Kidney epithelial cell (primary cell): ENCODE measurements around the gene BFSP1. TPM values are rescaled to one million over a fixed set of nuclear protein-coding genes. Genes with fewer than 3 reads are reported as not detected.

Experiments used
- DNase-seq: peaks from one replicate; pipeline ENCODE4 v3.0.0-alpha.2; 2010; ENCODE audit warnings: low read depth
- H3K27me3 ChIP-seq: 2 replicates; pipeline ENCODE4 v1.6.0; 2011; ENCODE audit warnings: low read length; ENCODE audit not compliant: control insufficient read depth, insufficient read depth
- H3K36me3 ChIP-seq: 2 replicates; pipeline ENCODE4 v1.5.1; 2011; ENCODE audit warnings: low read length; ENCODE audit not compliant: control insufficient read depth, insufficient read depth
- H3K4me3 ChIP-seq: 2 replicates; pipeline ENCODE4 v1.5.1; 2011; ENCODE audit warnings: low read depth, mild to moderate bottlenecking, control low read depth, low read length
- total RNA-seq: library from RNA; depleted of rRNA; stranded (reverse); fragments of >200 nt; gene quantifications from 2 replicates; pipeline ENCODE4 v1.2.3, GENCODE V29; 2015
- TF ChIP-seq, protein P1 (sequence below): IDR thresholded peaks from 2 replicates; pipeline ENCODE4 v1.5.1; 2011; ENCODE audit warnings: mild to moderate bottlenecking, moderate library complexity, low read length, control low read depth, inconsistent platforms; ENCODE audit not compliant: insufficient read depth, poor library complexity, severe bottlenecking

Gene BFSP1
- total RNA-seq, 1 donor from 2014 or later: 4.5 TPM

DNA sequence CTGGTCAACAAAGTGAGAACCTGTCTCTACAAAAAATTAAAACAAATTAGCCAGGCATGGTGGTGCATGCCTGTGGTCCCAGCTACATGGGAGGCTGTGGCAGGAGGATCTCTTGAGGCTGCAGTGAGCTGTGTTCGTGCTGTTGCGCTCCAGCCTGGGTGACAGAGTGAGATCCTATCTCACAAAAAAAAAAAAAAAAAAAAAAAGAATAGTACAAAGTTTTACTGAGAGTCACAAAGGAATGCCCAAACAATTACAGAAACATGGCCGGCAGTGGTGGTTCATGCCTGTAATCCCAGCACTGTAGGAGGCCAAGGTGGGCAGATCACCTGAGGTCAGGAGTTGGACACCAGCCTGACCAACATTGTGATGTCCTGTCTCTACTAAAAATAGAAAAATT lies 23.9 kb upstream of the BFSP1 start:
- no peaks in the 10 kb centered on the region for H3K36me3 ChIP-seq
- no peak overlapping the region for H3K4me3 ChIP-seq
- DNase-seq: no peak
- TF ChIP-seq, protein P1, sequence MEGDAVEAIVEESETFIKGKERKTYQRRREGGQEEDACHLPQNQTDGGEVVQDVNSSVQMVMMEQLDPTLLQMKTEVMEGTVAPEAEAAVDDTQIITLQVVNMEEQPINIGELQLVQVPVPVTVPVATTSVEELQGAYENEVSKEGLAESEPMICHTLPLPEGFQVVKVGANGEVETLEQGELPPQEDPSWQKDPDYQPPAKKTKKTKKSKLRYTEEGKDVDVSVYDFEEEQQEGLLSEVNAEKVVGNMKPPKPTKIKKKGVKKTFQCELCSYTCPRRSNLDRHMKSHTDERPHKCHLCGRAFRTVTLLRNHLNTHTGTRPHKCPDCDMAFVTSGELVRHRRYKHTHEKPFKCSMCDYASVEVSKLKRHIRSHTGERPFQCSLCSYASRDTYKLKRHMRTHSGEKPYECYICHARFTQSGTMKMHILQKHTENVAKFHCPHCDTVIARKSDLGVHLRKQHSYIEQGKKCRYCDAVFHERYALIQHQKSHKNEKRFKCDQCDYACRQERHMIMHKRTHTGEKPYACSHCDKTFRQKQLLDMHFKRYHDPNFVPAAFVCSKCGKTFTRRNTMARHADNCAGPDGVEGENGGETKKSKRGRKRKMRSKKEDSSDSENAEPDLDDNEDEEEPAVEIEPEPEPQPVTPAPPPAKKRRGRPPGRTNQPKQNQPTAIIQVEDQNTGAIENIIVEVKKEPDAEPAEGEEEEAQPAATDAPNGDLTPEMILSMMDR: no peak
- H3K27me3 ChIP-seq: no peaks in the 10 kb centered on the region

DNA sequence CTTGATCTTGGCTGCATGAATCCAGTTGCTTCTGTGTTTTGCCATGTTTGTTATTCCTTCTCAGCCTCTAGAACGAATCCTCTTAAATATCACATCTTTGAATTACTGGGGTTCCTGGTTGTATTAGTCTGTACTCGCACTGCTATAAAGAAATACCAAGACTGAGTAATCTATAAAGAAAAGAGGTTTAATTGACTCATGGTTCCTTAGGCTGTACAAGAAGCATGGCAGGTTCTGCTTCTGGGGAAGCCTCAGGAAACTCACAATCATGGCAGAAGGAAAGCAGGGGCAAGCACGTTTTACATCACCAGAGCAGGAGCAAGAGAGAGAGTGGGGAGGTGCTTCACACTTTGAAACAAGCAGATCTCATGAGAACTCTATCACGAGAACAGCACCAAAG lies 18.0 kb upstream of the BFSP1 start:
- H3K36me3 ChIP-seq: no peaks in the 10 kb centered on the region
- H3K4me3 ChIP-seq: no peak overlapping the region
- no peaks in the 10 kb centered on the region for H3K27me3 ChIP-seq
- TF ChIP-seq, protein P1: no peak
- DNase-seq: no peak

DNA sequence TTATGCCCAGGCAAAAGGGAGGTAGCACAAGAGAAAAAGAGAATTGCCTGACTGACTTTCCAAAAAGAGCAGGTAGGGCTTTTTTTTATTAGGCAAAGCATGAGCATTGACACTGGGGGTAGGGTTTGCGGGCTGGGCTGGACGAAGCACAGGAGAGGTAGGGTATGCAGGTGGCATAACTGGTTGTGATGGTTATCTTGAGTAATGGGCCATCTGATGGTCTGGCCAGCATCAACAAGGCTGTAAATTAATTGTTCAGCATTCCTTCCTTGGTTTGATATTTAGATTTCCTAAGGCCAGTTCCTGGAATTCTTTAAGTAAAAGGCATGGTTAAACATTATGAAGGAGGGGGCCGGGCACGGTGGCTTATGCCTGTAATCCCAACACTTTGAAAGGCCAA lies 13.9 kb upstream of the BFSP1 start:
- Histone ChIP-seq H3K27me3 (no peaks in the 10 kb centered on the region), H3K36me3 (no peaks in the 10 kb centered on the region), H3K4me3 (no peak overlapping the region)
- TF ChIP-seq, protein P1: no peak
- no peak for DNase-seq

DNA sequence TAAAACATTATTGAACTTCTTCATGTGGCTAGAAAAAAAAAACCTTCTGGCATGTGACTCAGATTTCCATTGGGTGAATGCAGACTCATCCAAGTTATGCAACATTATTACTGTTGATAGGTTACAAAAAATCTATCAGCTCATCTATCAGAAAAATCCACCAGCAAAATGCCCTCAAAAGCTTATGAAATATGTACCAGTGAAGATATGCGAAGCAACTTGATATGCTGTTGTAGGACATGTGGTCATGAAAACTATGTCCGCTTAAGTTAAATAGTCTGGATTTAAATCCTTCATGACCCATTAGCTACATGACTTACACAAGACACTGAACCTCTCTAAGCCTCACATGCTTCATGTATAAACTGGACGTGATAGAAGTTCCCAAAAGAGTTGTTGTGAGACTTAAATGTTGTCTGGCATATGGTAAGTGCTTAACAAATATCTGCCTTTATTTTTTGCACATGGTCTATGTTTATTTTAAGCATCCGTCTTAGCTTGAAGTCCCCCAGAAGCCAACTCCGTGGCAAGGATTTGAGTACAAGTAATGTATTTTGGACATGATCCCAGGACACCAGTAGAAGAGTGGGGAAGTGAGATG lies 12.5 kb upstream of the BFSP1 start:
- DNase-seq: no peak
- Histone ChIP-seq H3K27me3 (no peaks in the 10 kb centered on the region), H3K4me3 (no peak overlapping the region), H3K36me3 (no peaks in the 10 kb centered on the region)
- TF ChIP-seq, protein P1: no peak

DNA sequence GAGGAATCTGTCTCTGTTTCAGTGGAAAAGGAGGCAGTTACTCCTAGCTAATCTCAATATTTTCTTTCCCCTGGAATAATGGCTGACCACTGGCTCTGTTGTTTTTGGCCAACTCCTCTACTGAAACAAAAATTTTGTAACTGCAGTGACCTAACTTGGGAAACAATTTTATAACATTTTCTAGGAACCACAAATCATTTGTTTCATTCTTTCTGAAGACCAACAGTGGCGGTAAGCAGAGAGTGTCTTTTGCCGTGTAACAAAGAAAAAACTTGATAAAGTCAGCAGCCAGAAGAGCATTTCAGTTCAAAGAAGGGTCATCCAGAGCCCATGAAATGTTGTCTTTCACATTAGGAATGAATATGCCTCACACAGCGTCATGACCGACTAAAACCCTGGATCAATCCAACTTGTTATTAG lies 11.8 kb upstream of the BFSP1 start:
- TF ChIP-seq, protein P1: no peak
- Histone ChIP-seq H3K36me3 (no peaks in the 10 kb centered on the region), H3K4me3 (no peak overlapping the region), H3K27me3 (no peaks in the 10 kb centered on the region)
- no peak for DNase-seq

DNA sequence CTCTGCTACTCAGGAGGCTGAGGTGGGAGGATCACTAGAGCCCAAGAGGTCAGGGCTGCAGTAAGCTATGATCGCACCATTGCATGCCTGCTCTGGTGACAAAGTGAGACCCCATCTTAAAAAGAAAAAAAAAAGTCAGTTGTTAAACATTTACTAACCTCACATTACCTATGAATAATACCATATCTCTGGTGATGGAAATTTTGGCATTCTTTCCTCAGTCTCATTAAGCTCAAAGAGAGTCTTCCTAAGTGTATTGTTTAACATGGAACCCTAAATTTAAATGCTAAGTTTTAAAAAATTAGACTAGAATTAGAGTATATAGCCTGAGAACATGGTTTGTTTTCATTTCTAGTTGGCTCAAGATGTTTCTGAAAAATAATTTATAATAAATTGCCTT lies 11.3 kb upstream of the BFSP1 start:
- H3K27me3 ChIP-seq: no peaks in the 10 kb centered on the region
- TF ChIP-seq, protein P1: no peak
- DNase-seq: no peak
- H3K4me3 ChIP-seq: no peak overlapping the region
- no peaks in the 10 kb centered on the region for H3K36me3 ChIP-seq
